KOPT-K1 (cell line): ENCODE data around the gene SPATC1L.

Source experiments
- H3K27ac ChIP-seq: fragments of 200-600 bp; sonication (generic); 2 replicates; pipeline ENCODE4 v1.5.1; 2016; ENCODE audit warnings: antibody characterized with exemption, mild to moderate bottlenecking, low read depth, low read length; ENCODE audit not compliant: poor library complexity, severe bottlenecking
- H3K36me3 ChIP-seq: fragments of 200-600 bp; sonication (generic); 2 replicates; pipeline ENCODE4 v1.5.1; 2017; ENCODE audit warnings: antibody characterized with exemption, mild to moderate bottlenecking, low read length, moderate library complexity; ENCODE audit not compliant: insufficient read depth
- H3K9me3 ChIP-seq: fragments of 200-600 bp; sonication (generic); 2 replicates; pipeline ENCODE4 v1.5.1; 2017; ENCODE audit warnings: antibody characterized with exemption, low read length, mild to moderate bottlenecking; ENCODE audit not compliant: insufficient read depth, poor library complexity, severe bottlenecking

Gene SPATC1L

GRCh38 chr21:46156678-46157077 lies 27.6 kb downstream of the SPATC1L start:
- Histone ChIP-seq H3K9me3 (no peaks in the 10 kb centered on the region), H3K27ac (no peak overlapping the region), H3K36me3 (no peaks in the 10 kb centered on the region)

GRCh38 chr21:46156378-46156645 lies 27.9 kb downstream of the SPATC1L start:
- no peaks in the 10 kb centered on the region for H3K9me3 ChIP-seq
- no peaks in the 10 kb centered on the region for H3K36me3 ChIP-seq
- H3K27ac ChIP-seq = no peak overlapping the region

- H3K27ac ChIP-seq = no peak within 1 kb of the TSS
- no peaks in the 10 kb centered on the region for H3K9me3 ChIP-seq
Observed at GRCh38 chr21:46155514-46156377, 28.5 kb downstream of the SPATC1L start, which contains the start of gene FTCD. Gene FTCD (minus strand): TSS chr21:46155579. CDS start chr21:46155523, 56 bp downstream.

GRCh38 chr21:46154955-46155513 lies 29.2 kb downstream of the SPATC1L start:
- Histone ChIP-seq H3K9me3 (no peaks in the 10 kb centered on the region), H3K36me3 (no peaks in the 10 kb centered on the region), H3K27ac (no peak overlapping the region)

More at GRCh38 chr21:46155514-46156377, 28.5 kb downstream of the SPATC1L start, which contains the start of gene FTCD:
- no peaks in the 10 kb centered on the region for H3K36me3 ChIP-seq

- Histone ChIP-seq H3K9me3 (no peaks in the 10 kb centered on the region), H3K27ac (no peak overlapping the region)
Observed at GRCh38 chr21:46154155-46154954, 29.9 kb downstream of the SPATC1L start.

GRCh38 chr21:46153247-46154154 lies 30.8 kb downstream of the SPATC1L start:
- H3K27ac ChIP-seq = no peak overlapping the region
- no peaks in the 10 kb centered on the region for H3K36me3 ChIP-seq
- H3K9me3 ChIP-seq = no peaks in the 10 kb centered on the region

More at GRCh38 chr21:46154155-46154954, 29.9 kb downstream of the SPATC1L start:
- no peaks in the 10 kb centered on the region for H3K36me3 ChIP-seq

- Histone ChIP-seq H3K27ac (no peak overlapping the region), H3K9me3 (no peaks in the 10 kb centered on the region), H3K36me3 (no peaks in the 10 kb centered on the region)
Observed at GRCh38 chr21:46152927-46153246, 31.4 kb downstream of the SPATC1L start.

GRCh38 chr21:46151989-46152926 lies 32.0 kb downstream of the SPATC1L start:
- Histone ChIP-seq H3K27ac (no peak overlapping the region), H3K36me3 (no peaks in the 10 kb centered on the region), H3K9me3 (no peaks in the 10 kb centered on the region)

GRCh38 chr21:46151261-46151988 lies 32.8 kb downstream of the SPATC1L start:
- Histone ChIP-seq H3K36me3 (no peaks in the 10 kb centered on the region), H3K27ac (no peak overlapping the region), H3K9me3 (no peaks in the 10 kb centered on the region)

- Histone ChIP-seq H3K36me3 (no peaks in the 10 kb centered on the region), H3K27ac (no peak overlapping the region), H3K9me3 (no peaks in the 10 kb centered on the region)
Observed at GRCh38 chr21:46150491-46151121, 33.7 kb downstream of the SPATC1L start.

- no peaks in the 10 kb centered on the region for H3K9me3 ChIP-seq
- H3K36me3 ChIP-seq = no peaks in the 10 kb centered on the region
- no peak overlapping the region for H3K27ac ChIP-seq
Observed at GRCh38 chr21:46150073-46150472, 34.2 kb downstream of the SPATC1L start.

- H3K36me3 ChIP-seq = no peaks in the 10 kb centered on the region
- H3K27ac ChIP-seq = no peak overlapping the region
- H3K9me3 ChIP-seq = no peaks in the 10 kb centered on the region
Observed at GRCh38 chr21:46149205-46149901, 34.9 kb downstream of the SPATC1L start.
